Astrocyte of the spinal cord (primary cell): ENCODE results near the gene PLEKHA3.
"Not testable (repeated sequence)": the region's sequence is repeated elsewhere in the genome, so short reads cannot be mapped to it uniquely, and the experiment has no call there.

Experiments used
- DNase-seq: peaks from one replicate; pipeline ENCODE4 v3.0.0; 2011; ENCODE audit warnings: low read depth, low spot score
- H3K4me3 ChIP-seq: 2 replicates; pipeline ENCODE4 v1.5.1; 2011; ENCODE audit warnings: low read depth, mild to moderate bottlenecking, low read length, moderate library complexity
- CTCF ChIP-seq: IDR thresholded peaks from 2 replicates; pipeline ENCODE4 v1.5.1; 2012; ENCODE audit warnings: low read depth, mild to moderate bottlenecking, low read length, inconsistent platforms
- in situ Hi-C: cut with HindIII; loops from 2 replicates; pipeline ENCODE4 v1.10.0; 2017; ENCODE audit warnings: low sequenced_read_pairs

Gene PLEKHA3

GRCh38 chr2:178450774-178451525 lies 29.3 kb upstream of the PLEKHA3 start, which contains the start of the genes PJVK and PRKRA:
TSS of gene PJVK (plus strand) at chr2:178451378. CDS start at chr2:178453410, 2,032 bp downstream.
TSS of gene PRKRA (minus strand) at chr2:178451175. CDS start at chr2:178451030, 145 bp downstream.
- DNase-seq: peak; percentile 98
- peak within 1 kb of the TSS; percentile 55 for H3K4me3 ChIP-seq
- in situ Hi-C loops: no loop called here
- no peak for TF ChIP-seq CTCF

- DNase-seq: no peak
- no peak overlapping the region for H3K4me3 ChIP-seq
- in situ Hi-C loops: no loop called here
- no peak for TF ChIP-seq CTCF
These were observed 27.9 kb upstream of the PLEKHA3 start for GRCh38 chr2:178452334-178452733.

GRCh38 chr2:178452870-178453269 lies 27.4 kb upstream of the PLEKHA3 start:
- no peak for DNase-seq
- in situ Hi-C loops: no loop called here
- TF ChIP-seq CTCF: no peak
- no peak overlapping the region for H3K4me3 ChIP-seq

- DNase-seq: peak; percentile 37
- no peak for TF ChIP-seq CTCF
- no peak overlapping the region for H3K4me3 ChIP-seq
- in situ Hi-C loops: no loop called here
These were observed 24.3 kb upstream of the PLEKHA3 start for GRCh38 chr2:178455947-178456346.

GRCh38 chr2:178457390-178457886 lies 22.8 kb upstream of the PLEKHA3 start:
- no peak for DNase-seq
- in situ Hi-C loops: no loop called here
- no peak for TF ChIP-seq CTCF
- H3K4me3 ChIP-seq: no peak overlapping the region

- no peak for TF ChIP-seq CTCF
- in situ Hi-C loops: no loop called here
- H3K4me3 ChIP-seq: no peak overlapping the region
- no peak for DNase-seq
These were observed 10.9 kb upstream of the PLEKHA3 start for GRCh38 chr2:178469219-178469849.

- DNase-seq, H3K4me3 ChIP-seq, in situ Hi-C loops: not testable (repeated sequence)
These were observed 8.9 kb upstream of the PLEKHA3 start for GRCh38 chr2:178471313-178471712.
